GM21723 (cell line): ENCODE measurements around the gene SNED1.
"Not testable (repeated sequence)": the region's sequence is repeated elsewhere in the genome, so short reads cannot be mapped to it uniquely, and the experiment has no call there.

Source experiments
- ATAC-seq: cut with Tn5 transposase; IDR thresholded peaks from one replicate; pipeline ENCODE4 v1.9.1; 2021; ENCODE audit warnings: mild to moderate bottlenecking, moderate library complexity; ENCODE audit not compliant: unreplicated experiment

SNED1 gene

DNA sequence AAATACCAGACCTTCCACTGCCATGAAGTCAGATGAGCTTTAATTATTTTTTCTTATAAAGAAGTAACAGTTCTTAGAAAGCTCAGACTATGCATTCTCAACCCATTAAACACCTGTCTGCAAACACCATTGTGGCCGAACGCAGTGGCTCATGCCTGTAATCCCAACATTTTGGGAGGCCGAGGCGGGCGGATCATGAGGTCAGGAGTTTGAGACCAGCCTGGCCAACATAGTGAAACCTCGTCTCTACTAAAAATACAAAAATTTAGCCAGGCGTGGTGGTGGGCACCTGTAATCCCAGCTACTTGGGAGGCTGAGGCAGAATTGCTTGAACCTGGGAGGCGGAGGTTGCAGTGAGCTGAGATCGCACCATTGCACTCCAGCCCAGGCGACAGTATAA lies 106.2 kb downstream of the SNED1 start:
- not testable (repeated sequence) for ATAC-seq

DNA sequence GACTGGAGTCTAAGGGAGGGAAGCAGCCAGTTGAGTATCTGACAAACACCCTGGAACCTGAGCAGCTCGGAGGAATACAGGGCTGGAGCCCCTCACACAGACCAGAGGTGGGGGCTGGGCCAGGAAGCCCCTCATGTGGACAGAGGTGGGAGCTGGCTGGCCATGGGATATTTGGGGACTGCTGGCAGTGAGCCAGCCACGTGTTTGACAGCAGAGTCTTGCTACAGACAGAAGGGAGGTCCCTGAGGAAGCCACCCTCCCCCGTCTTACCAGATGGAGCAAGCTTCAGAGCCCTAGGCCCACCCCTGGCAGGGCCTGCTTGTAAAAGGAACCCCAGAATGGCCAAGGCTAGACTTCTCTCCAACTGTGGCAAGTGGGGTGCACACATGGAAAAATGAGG lies 107.2 kb downstream of the SNED1 start:
- no peak for ATAC-seq

DNA sequence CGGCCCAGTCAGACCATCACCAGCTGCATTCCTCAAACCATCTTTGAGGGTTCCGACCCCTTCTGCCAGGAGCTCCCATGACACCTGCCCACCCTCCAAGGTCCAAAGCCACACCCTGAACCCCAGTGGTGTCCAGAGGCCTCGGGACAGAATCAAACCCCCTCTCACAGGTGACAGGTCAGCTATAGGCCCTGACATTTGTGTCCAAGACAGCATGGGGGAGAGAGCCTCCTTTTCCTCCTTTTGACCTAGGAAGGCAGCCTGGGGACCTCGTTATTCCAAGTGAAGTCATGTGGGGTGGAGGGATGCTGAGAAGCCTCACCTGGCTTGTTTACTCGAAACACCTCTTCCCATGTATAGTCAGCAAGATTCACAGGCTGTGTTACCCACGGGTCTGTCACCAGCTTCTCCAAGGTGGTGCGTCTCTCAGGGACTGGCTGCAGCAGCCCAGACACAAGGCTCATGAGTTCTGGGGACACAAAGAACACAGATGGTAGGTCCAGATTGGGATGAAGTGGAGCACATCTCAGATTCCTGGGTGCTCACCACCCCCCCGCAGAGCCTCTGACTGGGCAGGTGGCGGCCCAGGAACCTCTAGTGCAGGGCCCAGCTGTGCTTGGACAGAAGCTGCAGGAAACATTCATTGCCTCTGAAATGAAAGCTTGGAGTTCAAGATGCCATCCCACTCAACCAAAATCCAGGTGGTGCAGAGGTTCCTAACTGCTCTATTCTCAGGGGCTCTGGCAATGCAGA lies 108.8 kb downstream of the SNED1 start:
- no peak for ATAC-seq

DNA sequence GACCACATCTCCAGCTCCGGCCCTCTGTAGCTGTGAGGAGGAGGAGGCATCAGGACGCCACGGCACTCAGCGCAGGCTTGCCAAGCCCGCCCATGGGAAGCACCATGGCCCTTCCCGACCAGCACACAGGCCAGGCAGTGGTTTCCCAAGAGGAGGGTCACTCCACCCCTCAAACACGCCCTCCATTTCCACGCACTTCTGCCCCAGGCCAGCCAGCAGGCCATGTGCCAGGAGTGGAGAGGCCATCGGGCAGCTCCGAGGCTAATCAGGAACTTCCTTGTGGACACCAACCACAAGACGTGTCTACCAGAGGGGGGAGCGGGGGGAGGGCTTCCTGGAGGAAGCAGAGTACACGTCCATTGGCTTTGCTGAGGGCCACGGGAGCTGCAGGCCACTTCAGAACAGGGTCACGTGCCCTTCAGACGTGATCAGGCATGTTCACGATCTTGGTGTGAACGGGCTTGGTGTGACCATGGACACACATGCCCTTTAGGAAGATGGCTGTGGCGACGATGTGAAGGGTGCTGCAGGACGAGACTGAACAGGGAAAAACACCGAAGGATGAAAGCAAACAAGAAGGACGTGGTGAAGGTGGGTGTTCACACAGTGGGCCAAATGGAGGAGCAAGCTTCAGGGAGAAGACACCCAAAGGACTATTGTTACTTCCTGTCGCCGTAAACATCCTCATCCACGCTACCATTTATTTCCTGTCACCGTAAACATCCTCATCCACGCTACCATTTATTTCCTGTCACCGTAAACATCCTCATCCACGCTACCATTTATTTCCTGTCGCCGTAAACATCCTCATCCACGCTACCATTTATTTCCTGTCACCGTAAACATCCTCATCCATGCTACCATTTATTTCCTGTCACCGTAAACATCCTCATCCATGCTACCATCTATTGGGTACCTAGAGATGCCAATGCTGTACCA lies 110.1 kb downstream of the SNED1 start:
- ATAC-seq, result no peak

DNA sequence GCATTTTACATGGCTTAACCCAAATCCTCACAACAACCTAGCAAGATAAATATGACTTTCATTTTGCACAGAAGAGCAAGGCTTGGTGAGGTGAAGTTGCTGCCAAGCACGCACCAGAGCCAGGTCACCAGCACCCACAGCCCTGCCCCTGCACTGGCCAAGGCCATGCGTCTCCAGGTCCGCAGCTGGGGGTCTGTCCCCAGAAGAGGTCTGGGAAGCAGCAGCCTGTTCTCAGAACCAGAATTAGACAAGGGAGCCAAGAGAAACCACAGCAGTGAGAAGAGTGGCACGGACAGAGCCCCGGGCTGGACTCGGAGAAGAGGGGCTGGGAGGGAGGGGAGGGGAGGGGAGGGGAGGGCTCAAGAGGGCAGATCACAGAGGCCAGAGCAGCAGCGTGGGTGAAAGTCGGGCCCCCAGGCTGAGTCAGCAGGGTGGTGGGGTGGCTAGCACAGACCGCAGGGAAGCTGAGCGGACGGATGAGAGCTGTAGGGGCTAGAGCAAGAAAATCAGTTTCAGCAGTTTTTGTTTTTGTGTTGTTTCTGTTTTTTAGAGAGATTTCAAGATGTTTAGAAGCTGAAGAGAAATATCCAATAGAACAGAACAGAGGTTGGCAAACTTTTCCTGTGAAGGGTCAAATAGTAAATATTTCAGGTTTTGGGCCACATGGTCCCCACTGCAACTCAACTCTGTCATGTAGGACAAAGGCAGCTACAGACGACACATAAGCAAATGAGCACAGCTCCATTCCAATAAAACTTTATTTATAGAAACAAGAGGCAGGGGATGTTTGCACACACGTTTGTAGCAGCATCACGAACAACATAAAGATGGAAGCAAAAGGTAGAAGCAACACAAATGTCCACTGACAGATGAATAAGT lies 111.0 kb downstream of the SNED1 start:
- no peak for ATAC-seq

DNA sequence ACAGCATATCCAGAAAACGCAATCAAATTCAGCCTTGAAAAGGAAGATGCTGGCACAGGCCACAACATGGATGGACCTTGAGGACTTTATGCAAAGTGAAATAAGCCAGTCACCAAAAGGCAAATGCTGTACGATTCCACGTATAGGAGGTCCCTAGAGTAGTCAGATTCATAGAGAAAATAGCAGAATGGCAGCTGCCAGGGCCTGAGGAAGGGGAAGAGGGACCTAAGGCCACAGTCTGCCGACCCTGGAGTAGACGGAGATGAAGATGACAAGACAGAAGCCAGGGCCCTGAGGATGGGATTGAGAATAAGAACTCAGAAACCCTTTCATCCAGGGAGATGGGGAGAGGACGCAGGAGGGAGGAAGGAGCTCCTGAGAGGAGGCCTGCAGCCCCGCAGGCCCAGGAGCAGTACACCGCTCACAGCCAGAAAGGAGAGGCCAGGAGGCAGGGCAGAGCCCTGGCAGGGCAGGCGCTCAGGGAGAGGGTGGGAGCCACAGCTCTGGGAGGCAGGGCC lies 111.7 kb downstream of the SNED1 start:
- peak; percentile 27 for ATAC-seq

DNA sequence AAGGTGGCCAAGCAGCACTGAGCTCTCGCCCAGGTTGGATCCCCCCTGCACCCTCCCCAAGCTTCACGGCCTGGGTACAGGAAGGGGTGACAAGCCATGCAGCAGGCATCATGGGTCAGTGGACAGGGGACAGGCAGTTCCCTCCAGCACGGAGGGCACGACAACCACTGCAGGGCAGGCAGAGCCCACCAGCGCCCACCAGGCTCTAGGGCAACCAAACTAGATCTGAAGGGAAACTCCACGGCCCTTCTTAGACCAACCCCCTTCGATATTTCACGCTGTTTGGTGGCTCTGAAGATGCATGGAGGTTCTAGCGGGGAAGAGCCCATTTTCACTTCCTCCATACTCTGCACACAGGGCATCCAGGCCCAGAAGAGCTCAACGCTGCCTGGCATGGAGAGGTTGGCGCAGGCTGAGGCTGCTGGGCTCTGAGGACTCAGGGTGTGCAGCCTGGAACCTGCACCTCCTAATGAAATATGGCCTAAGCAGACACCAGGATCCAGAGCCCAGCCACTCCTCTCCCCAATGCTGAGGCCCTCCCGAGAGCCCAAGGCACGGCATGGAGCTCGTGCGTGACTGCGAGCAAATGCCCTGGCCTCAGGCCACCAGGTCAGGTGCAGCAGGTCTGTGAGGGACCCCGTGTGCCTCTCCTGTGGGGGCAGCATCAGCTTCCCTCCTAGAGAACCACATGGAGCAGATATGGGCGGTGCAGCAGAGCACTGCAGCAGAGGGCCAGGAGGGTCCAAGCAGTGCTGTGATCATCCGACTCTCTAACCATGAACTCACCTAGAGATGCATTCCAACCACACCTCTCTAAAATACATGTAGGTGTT lies 112.4 kb downstream of the SNED1 start:
- peak; percentile 53 for ATAC-seq

DNA sequence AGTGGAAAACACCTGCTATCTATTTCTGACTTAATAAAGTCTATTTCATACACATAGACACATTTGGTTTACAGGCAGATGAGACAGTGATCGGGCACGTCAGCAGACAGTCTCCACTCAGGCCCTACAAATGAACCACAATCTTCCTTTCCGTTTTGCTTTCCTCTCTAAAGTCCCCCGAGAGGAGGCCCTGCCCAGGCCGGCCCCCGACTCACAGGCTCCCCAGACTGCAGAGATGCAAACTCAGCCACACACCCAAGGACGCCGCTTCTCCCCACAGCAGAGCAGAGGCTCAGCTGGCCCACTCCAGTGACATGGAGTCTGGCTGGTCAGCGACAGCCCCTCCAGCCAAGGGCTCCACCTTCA lies 113.0 kb downstream of the SNED1 start:
- peak; percentile 15 for ATAC-seq

DNA sequence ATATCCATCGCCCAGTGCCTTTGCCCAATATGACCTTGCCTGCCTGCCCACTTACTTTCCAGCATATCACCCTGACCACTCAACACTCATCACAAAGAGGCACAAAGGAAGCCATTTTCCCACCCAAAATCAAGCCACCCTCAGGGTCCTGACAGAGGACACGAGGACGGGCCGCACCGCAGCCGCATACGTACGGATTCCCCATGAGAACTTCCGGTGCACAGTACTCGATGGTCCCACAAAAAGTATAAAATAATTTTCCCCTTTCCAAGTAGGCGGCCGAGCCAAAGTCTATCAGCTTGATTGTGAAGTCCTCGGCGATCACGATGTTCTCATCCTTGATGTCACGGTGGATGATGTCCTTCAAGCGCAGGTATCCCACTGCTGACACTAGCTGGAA lies 113.6 kb downstream of the SNED1 start:
- ATAC-seq, result no peak

DNA sequence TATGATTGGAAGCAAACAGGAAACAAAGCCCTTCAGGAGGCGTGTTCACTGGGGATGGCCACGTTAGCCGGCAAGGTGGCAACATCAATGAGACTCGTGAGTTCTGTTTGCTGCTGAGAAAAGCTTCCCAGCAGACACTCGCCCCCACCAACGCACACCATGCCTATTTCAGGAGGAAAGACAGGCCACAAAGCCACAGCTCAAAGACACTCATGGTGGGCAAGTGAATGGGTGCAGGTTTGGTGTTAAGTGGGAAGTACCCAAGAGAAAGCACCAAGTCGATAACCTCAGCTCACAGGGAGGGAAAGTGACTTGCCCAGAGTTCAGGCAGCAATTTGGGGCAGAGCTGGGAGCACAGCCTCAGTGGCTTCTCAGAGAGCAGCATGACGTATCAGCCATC lies 114.2 kb downstream of the SNED1 start:
- no peak for ATAC-seq

DNA sequence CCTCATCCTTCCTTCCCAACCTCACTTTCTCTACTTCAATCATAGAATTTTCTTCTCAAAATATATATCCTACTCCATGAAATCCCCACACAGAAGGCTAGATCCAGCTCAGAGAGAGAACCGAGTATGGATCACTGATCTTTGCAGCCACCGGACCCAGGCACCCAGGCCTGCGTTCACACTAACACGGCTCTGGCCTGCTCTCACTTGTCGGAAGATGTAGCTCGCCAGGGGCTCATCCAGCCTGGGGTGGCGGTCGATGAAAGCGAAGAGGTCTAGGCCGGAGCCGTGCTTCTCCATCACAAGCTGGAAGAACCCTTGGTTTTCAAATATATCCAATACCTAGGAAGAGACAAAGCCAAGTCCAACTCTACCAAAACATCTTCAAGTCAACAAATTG lies 116.4 kb downstream of the SNED1 start:
- no peak for ATAC-seq

DNA sequence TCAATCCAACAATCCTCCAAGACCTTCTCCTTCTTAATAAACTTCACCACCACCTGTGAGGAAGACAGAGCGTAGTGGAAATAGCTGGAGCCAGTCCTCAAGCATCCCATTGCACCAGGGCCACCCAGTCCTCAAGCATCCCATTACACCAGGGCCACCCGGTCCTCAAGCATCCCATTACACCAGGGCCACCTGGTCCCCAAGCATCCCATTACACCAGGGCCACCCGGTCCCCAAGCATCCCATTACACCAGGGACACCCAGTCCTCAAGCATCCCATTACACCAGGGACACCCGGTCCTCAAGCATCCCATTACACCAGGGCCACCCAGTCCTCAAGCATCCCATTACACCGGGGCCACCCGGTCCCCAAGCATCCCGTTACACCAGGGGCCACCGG lies 116.9 kb downstream of the SNED1 start:
- ATAC-seq, result no peak

DNA sequence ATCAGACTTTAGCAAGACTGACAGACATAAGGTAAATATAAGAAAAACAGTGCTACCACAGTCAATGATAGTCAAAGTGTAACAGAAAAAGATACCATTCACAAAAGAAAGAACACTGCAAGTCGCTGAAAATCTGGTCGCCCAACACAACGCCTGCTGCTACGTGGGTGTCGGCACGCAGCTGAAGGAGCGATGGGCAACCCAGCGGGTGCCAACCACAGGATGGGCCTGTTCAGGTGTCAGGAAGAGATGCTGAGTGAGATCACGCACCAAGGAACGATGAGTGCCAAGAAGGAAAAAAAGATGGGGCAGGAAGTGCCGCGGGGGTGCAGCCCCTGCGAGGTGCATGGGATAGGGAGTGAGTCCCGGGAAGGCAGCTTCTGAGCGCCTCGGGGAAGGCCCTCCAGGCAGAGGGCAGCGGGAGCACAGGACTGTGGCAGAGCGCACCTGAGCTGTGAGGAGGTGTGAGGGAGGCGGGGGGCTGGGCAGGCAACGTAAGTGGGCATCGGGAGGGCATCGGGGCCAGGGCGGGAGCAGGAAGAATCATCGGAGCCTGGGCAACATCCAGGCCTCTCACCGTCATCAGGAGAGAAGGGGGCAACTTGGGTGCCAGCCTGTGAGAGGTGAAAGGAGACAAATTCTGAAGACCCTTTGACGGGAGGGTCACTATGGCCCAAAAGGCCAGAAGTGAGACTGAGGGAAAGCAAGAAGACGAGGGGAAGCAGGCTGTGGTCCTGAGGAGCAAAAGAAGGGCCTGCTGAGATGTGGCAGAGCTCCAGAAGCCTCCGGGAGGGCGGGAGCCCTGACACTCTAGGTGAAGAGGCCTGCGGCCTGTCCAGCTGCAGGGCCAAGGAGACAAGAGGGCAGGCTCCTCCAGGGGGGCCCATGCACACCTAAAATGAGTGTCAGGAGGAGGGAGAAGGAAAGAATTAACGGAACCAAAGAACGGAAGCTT lies 118.5 kb downstream of the SNED1 start:
- ATAC-seq, result no peak

DNA sequence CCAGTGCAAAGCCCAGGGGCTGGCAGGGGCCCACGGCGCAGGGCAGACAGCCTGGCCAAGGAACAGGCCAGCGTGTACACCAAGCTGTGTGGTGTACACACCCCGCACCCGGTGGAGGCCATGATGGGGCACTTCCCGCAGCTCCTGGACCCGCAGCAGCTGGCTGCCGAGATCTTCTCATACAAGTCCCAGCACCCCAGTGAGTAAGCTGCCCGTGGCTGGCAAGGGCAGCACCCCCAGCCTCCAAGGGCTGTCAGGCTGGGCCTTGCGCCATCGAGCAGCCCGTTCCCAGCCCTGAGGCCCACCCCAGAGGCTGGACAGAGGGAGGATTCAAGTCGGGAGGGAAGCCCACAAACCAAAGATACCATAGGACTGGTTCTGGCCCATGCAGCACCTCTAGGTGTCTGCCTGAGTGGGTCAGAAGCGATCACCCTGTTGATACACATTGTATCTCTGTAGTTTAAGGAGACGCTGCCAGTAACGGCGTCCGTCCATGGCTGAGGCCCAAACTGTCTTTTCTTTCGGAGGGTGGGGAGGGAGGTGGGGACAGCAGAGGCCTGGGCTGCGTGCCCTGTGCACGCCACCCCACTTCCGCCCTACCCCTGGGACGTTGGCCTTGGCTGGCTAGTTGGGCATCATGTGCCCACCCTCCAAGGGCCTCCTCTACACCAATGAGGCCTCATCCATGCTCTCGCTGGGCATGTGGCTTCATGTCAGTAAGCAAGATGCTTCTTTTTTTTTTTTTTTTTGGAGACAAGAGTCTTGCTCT lies 120.5 kb downstream of the SNED1 start:
- no peak for ATAC-seq

DNA sequence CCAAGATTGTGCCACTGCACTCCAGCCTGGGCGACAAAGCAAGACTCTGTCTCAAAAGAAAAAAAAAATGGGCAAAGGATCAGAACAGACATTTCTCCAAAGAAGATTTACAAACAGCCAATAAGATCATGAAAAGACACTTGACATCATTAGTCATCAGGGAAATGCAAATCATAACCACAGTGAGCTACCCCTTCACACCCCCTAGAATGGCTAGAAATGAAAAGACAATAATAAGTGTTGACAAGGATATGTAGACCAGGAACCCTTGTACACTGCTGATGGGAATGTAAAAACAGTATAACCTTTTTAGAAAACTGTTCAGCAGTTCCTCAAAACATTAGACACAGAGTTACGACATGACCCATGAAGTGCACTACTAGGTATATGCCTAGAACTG lies 122.0 kb downstream of the SNED1 start:
- no peak for ATAC-seq

DNA sequence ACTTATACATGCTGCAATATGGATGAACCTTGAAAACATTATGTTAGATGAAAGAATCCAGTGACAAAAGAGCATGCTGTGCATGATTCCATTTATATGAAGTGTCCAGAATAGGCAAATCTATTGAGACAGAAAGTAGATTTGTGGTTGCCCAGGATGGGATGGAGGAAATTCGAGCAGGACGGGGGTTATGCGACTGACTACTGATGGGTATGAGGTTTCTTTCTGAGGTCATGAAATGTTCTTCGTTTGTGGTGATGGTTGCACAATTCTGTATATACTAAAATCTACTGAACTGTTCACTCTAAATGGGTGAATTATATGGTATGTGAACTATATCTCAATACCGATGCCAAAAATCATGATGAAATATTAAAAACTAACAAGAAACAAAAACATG lies 122.6 kb downstream of the SNED1 start:
- ATAC-seq, result no peak

DNA sequence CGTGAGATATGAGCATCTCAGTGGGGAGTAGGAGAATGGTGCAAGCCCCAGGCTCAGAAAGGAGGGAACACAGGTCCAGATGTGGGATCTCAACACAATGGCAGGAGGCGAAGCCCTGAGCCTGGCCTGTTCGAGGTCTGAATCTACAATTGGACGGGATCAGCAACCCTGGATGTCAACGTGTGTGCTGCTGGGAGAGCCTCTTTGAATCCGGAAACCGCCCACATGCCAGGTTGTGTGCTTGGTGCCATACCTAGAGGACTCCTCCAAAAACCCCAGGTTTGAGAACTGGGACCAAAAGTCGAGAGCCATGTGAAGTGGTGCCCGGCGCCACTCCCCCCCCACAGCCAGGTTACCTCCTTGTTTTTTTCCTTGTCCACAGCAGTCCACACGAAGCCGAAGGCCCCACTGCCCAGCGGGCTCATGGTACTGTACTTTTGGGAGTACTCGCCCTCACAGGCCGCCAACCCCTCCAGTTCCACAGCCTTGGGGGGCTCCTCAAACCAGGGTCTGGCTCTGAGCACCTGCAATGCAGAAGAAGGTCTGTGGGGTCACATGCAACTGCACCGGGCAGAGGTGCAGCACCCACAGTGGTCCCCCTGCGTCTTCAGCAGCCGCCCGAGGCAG lies 124.1 kb downstream of the SNED1 start:
- ATAC-seq, result no peak
